PC-9 (cell line): Measurements from ENCODE around the gene TTC27.

ENCODE experiments used
- CTCF ChIP-seq: fragments of 200-600 bp; sonication (generic); conservative IDR thresholded peaks from 2 replicates; pipeline ENCODE4 v1.6.1; 2017; ENCODE audit warnings: mixed run types, antibody characterized with exemption, mild to moderate bottlenecking, moderate library complexity
- EZH2 ChIP-seq: fragments of 200-600 bp; sonication (generic); IDR thresholded peaks from 2 replicates; pipeline ENCODE4 v1.8.0; 2017; ENCODE audit warnings: antibody characterized with exemption, low read depth

- TF ChIP-seq CTCF (no peak), EZH2 (no peak)
Measured at GRCh38 chr2:32656069-32656468, 28.2 kb downstream of the TTC27 start.
